NT2/D1 (cell line): ENCODE results near the gene GDA.
"Not testable (repeated sequence)": the region's sequence is repeated elsewhere in the genome, so short reads cannot be mapped to it uniquely, and the experiment has no call there.

Experiments used
- DNase-seq: peaks from one replicate; pipeline ENCODE4 v3.0.0-alpha.2; 2011; ENCODE audit warnings: low read depth, low spot score
- H3K27me3 ChIP-seq: 2 replicates; pipeline ENCODE4 v1.6.0; 2011; ENCODE audit warnings: mild to moderate bottlenecking; ENCODE audit not compliant: insufficient read length, insufficient read depth
- H3K36me3 ChIP-seq: 2 replicates; pipeline ENCODE4 v1.6.1; 2011; ENCODE audit warnings: mild to moderate bottlenecking, low read length, mixed read lengths; ENCODE audit not compliant: insufficient read depth, insufficient read length
- H3K4me1 ChIP-seq: 2 replicates; pipeline ENCODE4 v1.5.1; 2011; ENCODE audit not compliant: insufficient read depth, insufficient read length
- H3K4me3 ChIP-seq: 2 replicates; pipeline ENCODE4 v1.5.1; 2011; ENCODE audit warnings: low read depth; ENCODE audit not compliant: insufficient read length
- H3K9ac ChIP-seq: 2 replicates; pipeline ENCODE4 v1.6.0; 2011; ENCODE audit warnings: low read depth; ENCODE audit not compliant: insufficient read length
- H3K9me3 ChIP-seq: 2 replicates; pipeline ENCODE4 v1.5.1; 2011; ENCODE audit warnings: mild to moderate bottlenecking, low read length; ENCODE audit not compliant: insufficient read depth
- SUZ12 ChIP-seq: IDR thresholded peaks from 2 replicates; pipeline ENCODE4 v1.6.1; 2011; ENCODE audit not compliant: insufficient read length, insufficient read depth; ENCODE audit errors: extremely low read depth
- YY1 ChIP-seq: IDR thresholded peaks from 2 replicates; pipeline ENCODE4 v1.6.1; 2011; ENCODE audit not compliant: insufficient read length, insufficient read depth
- ZNF274 ChIP-seq: IDR thresholded peaks from 2 replicates; pipeline ENCODE4 v1.6.1; 2011; ENCODE audit warnings: mild to moderate bottlenecking, low read depth, low read length

The GDA gene

DNA sequence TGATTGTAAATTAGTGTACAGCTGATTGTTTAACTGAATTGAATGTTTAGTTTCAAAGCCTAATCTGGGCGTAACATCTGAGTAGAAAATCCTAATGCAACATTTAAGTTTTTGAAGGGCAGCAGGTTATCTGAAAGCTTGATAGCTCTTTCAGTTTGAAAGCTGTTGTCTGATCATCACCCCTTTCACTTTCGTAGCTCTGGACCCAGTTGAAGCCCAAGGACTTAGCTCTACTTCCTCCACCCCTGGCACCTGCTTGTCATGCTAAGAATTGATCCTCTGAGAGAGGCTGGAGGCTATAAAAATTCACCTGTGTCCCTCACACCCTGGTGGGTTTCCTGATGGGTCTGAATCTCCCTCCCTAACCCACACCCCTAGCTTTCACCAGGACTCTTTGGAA, 129.7 kb downstream of the GDA start:
- H3K4me3 ChIP-seq = no peak overlapping the region
- no peaks in the 10 kb centered on the region for H3K27me3 ChIP-seq
- TF ChIP-seq YY1 = no peak
- no peak overlapping the region for H3K9ac ChIP-seq
- H3K9me3 ChIP-seq = peaks cover 18% of the 10 kb centered on the region; the same call in 1 of the 2 replicates
- DNase-seq = no peak
- H3K36me3 ChIP-seq = no peaks in the 10 kb centered on the region
- no peaks in the 10 kb centered on the region for H3K4me1 ChIP-seq

DNA sequence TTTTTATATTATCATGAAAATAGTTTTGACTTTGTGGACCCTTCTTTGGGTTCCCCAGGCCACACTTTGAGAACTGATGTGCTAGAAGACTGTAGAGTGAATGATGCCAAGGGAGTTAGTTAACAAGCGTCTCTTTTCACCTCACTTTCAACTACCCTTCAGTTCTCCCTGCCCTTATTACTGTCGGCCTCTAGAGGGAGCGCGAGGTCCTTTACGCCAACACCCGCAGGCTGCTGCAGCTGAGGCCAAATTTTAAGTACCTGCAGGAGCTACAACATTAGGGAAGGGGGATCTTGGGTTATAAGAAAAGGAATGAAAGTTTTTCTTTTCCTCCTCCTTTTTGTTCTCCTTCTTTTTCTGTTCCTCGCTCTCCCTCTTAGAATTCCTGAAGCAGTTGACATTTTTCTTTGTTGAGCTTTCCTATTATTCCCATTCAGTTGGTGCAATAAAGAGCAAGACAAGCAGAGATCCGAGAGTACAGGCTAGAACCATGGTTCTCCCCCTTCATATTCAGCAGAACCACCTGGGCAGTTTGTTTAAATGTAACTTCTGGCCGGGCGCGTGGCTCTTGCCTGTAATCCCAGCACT, 131.8 kb downstream of the GDA start:
- H3K27me3 ChIP-seq = no peaks in the 10 kb centered on the region
- no peak overlapping the region for H3K4me3 ChIP-seq
- TF ChIP-seq SUZ12 (no peak), ZNF274 (no peak), YY1 (no peak)
- DNase-seq = peak; percentile 73
- H3K9ac ChIP-seq = no peak overlapping the region
- no peaks in the 10 kb centered on the region for H3K4me1 ChIP-seq
- H3K9me3 ChIP-seq = peaks cover 4% of the 10 kb centered on the region; the same call in 1 of the 2 replicates
- no peaks in the 10 kb centered on the region for H3K36me3 ChIP-seq

DNA sequence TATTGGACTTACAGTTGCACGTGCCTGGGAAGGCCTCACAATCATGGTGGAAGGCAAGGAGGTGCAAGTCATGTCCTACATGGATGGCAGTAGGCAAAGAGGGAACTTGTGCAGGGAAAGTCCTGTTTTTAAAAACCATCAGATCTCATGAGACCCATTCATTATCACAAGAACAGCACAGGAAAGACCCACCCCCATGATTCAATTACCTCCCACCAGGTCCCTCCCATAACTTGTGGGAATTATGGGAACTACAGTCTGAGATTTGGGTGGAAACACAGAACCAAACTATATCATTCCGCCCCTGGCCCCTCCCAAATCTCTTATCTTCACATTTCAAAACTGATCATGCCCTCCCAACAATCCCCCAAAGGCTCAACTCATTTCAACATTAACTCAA, 140.2 kb downstream of the GDA start:
- H3K4me3 ChIP-seq = no peak overlapping the region
- no peaks in the 10 kb centered on the region for H3K27me3 ChIP-seq
- H3K9ac ChIP-seq = no peak overlapping the region
- TF ChIP-seq SUZ12 (no peak), YY1 (no peak), ZNF274 (no peak)
- no peak for DNase-seq
- H3K36me3 ChIP-seq = no peaks in the 10 kb centered on the region
- H3K9me3 ChIP-seq = peaks cover 13% of the 10 kb centered on the region; the same call in 1 of the 2 replicates
- H3K4me1 ChIP-seq = no peaks in the 10 kb centered on the region

DNA sequence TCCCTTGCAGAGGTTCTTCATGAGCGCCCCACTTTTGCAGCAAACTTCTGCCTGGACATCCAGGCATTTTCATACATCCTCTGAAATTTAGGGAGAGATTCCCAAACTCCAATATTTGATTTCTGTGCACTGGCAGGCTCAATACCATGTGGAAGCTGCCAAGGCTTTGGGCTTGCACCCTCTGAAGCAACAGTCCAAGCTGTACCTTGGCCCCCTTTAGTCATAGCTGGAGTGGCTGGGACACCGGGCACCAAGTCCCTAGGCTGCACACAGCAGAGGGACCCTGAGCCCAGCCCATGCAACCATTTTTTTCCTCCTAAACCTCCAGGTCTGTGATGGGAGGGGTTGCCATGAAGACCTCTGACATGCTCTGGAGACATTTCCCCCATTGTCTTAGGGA, 141.1 kb downstream of the GDA start:
- no peak for DNase-seq
- no peak for TF ChIP-seq SUZ12
- no peak for TF ChIP-seq ZNF274
- TF ChIP-seq YY1 = no peak
- H3K4me1 ChIP-seq = no peaks in the 10 kb centered on the region
- H3K27me3 ChIP-seq = no peaks in the 10 kb centered on the region
- H3K9me3 ChIP-seq = peaks cover 13% of the 10 kb centered on the region; the same call in 1 of the 2 replicates
- no peak overlapping the region for H3K4me3 ChIP-seq
- H3K9ac ChIP-seq = no peak overlapping the region
- no peaks in the 10 kb centered on the region for H3K36me3 ChIP-seq

DNA sequence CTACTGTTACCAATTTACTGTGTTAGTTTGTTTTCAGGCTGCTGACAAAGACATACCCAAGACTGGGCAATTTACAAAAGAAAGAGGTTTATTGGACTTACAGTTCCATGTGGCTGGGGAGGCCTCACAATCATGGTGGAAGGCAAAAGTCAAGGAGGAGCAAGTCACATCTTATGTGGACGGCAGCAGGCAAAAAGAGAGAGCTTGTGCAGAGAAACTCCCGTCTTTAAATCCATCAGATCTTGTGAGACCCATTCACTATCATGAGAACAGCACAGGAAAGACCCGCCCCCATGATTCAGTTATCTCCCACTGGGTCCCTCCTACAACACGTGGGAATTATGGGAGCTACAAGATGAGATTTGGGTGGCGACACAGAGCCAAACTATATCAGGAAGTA, 142.3 kb downstream of the GDA start:
- H3K9me3 ChIP-seq = peaks cover 13% of the 10 kb centered on the region; the same call in 1 of the 2 replicates
- not testable (repeated sequence) for H3K9ac ChIP-seq, DNase-seq, H3K4me3 ChIP-seq, H3K27me3 ChIP-seq, H3K36me3 ChIP-seq, H3K4me1 ChIP-seq

DNA sequence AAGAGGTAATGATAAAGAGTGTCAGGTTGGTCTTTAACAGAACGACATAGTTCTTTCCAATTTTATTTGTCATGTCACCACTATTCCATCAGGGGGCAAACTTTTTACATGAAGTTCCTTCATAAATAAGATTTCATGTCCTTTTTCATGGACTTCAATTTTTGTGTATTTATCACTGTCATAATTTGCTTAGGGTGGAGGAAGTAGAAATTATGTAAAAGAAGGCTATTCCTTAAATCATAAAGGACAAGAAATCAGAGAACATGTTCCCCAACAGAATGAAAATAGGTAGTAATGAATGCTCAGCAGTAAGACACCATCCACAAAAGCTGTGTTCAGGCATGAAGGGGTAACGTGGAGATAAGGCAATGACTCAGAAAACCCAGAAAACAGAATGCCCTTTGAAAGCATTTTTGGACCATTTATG, 143.0 kb downstream of the GDA start:
- Histone ChIP-seq H3K4me1 (no peaks in the 10 kb centered on the region), H3K9me3 (peaks cover 13% of the 10 kb centered on the region; the same call in 1 of the 2 replicates), H3K4me3 (no peak overlapping the region), H3K9ac (no peak overlapping the region), H3K36me3 (no peaks in the 10 kb centered on the region), H3K27me3 (no peaks in the 10 kb centered on the region)
- no peak for DNase-seq
- TF ChIP-seq YY1 = no peak
- TF ChIP-seq ZNF274 = no peak
- no peak for TF ChIP-seq SUZ12

DNA sequence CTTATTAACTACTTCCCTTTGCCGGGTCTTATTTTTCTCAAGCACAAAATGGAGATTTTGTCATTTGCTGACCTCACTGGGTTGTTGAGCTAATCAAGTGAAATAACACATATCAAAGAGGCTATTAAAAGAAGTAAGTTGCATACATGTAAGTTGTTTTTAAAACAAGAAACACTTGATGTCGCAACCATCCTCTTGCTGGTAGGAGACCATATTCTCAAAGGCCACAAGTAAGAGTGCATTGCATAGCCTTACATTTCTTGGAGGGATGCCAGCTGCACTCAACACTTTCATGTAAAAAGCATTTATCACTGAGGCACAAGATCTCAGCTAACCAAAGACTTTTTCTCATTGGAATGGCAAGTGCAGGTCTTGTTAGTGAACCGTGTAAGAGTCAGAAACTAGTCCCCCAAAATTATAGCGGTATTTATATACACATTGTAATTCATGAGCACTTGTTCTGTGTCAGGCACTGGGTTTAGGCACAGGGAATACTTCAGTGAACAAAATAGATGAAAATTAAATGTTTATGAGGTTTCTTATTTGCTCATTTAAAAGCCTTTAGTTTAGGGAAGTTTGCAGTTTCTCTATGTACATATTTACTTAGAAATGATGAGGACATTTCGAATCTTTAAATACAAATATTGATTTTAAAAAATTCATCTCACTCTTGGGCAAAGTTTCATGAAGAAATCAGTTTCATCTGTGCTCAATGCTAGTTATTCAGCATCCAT, 143.8 kb downstream of the GDA start:
- DNase-seq = no peak
- Histone ChIP-seq H3K9ac (no peak overlapping the region), H3K36me3 (no peaks in the 10 kb centered on the region), H3K4me1 (no peaks in the 10 kb centered on the region), H3K4me3 (no peak overlapping the region), H3K9me3 (peaks cover 13% of the 10 kb centered on the region; the same call in 1 of the 2 replicates), H3K27me3 (no peaks in the 10 kb centered on the region)
- TF ChIP-seq ZNF274 = no peak
- TF ChIP-seq SUZ12 = no peak
- TF ChIP-seq YY1 = no peak
